Measurements from ENCODE around the gene CTSF. TPM values are rescaled to one million over a fixed set of nuclear protein-coding genes. Genes with fewer than 3 reads are reported as not detected.
"Not testable (repeated sequence)": the region's sequence is repeated elsewhere in the genome, so short reads cannot be mapped to it uniquely, and the experiment has no call there.

Gene CTSF
- total RNA-seq, 1 donor from 2014 or later = 15.2 TPM

DNA sequence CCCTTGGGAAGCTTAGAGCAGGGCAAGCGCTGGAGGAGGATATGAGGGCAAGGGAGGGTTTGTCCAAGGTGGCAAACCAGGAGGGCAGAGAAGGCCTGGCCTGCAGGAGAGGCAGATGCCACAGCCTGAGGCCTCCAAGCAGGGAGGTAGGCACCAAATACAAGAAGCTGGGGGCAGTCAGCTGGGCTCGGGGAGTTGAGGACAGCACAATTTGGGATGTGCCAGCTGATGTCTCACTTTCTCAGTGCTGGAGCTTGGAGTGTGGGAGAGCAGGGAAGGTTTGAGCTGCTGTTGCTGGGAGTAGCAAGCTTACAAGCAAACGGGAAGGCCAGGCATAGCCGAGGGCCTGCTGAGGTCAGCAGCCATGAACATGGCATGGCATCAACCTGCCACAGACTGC lies 26.5 kb downstream of the CTSF start:
- TF ChIP-seq, protein P1, sequence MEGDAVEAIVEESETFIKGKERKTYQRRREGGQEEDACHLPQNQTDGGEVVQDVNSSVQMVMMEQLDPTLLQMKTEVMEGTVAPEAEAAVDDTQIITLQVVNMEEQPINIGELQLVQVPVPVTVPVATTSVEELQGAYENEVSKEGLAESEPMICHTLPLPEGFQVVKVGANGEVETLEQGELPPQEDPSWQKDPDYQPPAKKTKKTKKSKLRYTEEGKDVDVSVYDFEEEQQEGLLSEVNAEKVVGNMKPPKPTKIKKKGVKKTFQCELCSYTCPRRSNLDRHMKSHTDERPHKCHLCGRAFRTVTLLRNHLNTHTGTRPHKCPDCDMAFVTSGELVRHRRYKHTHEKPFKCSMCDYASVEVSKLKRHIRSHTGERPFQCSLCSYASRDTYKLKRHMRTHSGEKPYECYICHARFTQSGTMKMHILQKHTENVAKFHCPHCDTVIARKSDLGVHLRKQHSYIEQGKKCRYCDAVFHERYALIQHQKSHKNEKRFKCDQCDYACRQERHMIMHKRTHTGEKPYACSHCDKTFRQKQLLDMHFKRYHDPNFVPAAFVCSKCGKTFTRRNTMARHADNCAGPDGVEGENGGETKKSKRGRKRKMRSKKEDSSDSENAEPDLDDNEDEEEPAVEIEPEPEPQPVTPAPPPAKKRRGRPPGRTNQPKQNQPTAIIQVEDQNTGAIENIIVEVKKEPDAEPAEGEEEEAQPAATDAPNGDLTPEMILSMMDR (conservative IDR thresholded peaks at IDR 0.05; ENCODE audit: low read depth, low read length) = no peak
- H3K4me3 ChIP-seq (ENCODE audit: low read depth, low read length) = no peak overlapping the region
- DNase-seq (ENCODE audit: low read depth) = no peak

DNA sequence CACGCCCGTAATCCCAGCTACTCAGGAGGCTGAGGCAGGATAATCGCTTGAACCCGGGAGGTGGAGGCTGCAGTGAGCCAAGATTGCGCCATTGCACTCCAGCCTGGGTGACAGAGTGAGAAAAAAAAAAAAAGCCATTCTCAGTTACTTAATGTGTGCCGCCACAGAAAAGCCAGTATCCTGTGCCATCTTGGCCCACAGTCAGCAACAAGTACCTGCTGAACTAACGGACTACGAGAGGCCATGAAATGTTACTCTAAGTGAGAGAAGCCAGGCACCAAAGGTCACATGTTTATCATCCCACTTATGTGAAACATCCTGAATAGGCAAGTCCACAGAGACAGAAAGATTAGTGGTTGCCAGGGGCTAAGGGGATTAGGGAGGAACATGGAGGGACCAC lies 27.8 kb downstream of the CTSF start:
- not testable (repeated sequence) for DNase-seq (ENCODE audit: low read depth); H3K4me3 ChIP-seq (ENCODE audit: low read depth, low read length)

DNA sequence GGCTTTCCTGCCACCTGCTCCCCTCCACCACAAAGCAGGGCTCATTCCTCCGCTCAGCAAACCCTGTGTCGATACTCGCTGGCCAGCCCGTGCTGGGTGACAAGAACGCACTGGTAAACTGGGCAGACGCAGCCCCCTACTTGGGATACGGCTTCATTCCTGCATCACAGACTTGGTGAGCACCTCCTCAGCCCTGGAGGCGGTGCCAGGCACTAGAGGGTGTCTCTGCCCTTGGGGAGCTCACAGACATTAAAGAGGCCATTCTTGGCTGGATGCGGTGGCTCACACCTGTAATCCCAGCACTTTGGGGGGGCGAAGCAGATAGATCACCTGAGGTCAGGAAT lies 28.6 kb downstream of the CTSF start:
- TF ChIP-seq, protein P1 (conservative IDR thresholded peaks at IDR 0.05; ENCODE audit: low read depth, low read length) = no peak
- no peak for DNase-seq (ENCODE audit: low read depth)
- no peak overlapping the region for H3K4me3 ChIP-seq (ENCODE audit: low read depth, low read length)

DNA sequence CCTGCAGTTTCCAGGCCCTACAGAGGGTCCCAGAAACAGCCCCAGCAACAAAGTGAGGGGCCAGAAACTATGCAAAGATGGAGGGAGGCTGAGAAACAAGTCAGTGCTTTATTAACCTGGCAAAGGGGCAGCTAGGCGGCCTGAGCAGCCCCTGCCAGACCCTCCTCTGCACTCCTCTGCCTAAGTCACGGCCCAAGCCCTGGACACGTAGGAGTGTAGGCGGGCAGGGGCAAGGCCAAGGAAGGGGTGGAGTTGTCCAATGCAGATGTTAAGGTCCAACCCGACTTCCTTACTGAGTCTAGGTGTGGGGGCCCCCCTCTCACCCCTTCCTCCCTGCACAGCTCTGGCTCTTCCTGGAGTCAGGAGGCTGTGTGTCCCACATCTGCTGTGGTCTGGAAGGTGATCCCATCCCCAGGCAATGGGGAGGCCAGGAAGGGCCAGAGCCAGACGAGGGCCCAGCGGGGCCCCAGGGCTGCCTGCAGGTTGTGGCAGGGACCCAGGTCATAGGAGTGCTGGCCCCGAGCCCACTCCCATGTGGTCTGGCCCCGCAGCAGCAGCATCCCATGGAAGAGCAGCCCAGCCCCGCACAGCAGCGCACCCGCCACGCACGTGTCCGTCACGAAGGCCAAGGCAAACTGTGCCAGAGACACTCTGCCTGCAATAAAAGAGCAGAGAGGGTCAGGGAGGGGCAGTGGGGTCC lies 29.1 kb downstream of the CTSF start:
- no peak for DNase-seq (ENCODE audit: low read depth)
- no peak overlapping the region for H3K4me3 ChIP-seq (ENCODE audit: low read depth, low read length)
- TF ChIP-seq, protein P1 (conservative IDR thresholded peaks at IDR 0.05; ENCODE audit: low read depth, low read length) = no peak

DNA sequence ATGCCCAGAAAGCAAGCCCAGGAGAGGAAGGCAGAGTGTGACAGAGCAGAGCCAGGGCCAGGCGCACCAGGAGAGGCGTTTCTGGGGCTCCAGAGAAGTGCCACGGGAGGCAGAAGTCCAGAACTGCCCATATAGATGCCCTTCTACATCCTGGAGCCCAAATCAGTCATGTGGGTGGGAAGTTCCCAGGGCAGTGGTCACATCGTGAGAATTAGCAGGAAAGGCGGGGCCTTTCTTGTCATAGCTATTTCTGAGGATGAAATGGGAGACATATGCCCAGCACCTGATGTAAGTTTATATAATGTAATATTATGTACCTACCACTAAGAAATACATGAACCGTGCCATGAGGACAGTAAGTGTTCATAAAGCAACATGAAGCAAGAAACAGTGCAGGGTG lies 35.6 kb downstream of the CTSF start:
- TF ChIP-seq, protein P1 (conservative IDR thresholded peaks at IDR 0.05; ENCODE audit: low read depth, low read length) = no peak
- no peak overlapping the region for H3K4me3 ChIP-seq (ENCODE audit: low read depth, low read length)
- DNase-seq (ENCODE audit: low read depth) = no peak

DNA sequence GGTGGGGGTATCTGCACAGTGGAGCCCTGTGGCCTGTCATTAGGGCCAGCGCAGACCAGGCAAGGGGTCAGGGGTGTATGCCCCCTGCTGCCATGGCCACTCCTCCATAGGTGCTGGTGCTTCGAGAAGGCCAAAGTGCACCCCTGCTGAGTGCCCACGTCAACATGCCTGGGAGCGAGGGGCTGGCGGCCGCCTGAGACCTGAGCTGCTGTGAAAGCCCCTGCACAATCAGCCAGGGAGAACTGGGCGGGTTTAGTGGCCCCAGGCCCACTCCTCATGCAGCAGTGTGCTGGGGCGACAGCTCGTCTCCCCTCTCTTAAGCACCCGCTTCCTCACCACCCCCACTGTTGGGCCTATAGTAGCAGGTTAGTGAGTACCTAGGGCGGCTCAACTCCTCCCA lies 36.6 kb downstream of the CTSF start:
- H3K4me3 ChIP-seq (ENCODE audit: low read depth, low read length) = no peak overlapping the region
- TF ChIP-seq, protein P1 (conservative IDR thresholded peaks at IDR 0.05; ENCODE audit: low read depth, low read length) = no peak
- no peak for DNase-seq (ENCODE audit: low read depth)

DNA sequence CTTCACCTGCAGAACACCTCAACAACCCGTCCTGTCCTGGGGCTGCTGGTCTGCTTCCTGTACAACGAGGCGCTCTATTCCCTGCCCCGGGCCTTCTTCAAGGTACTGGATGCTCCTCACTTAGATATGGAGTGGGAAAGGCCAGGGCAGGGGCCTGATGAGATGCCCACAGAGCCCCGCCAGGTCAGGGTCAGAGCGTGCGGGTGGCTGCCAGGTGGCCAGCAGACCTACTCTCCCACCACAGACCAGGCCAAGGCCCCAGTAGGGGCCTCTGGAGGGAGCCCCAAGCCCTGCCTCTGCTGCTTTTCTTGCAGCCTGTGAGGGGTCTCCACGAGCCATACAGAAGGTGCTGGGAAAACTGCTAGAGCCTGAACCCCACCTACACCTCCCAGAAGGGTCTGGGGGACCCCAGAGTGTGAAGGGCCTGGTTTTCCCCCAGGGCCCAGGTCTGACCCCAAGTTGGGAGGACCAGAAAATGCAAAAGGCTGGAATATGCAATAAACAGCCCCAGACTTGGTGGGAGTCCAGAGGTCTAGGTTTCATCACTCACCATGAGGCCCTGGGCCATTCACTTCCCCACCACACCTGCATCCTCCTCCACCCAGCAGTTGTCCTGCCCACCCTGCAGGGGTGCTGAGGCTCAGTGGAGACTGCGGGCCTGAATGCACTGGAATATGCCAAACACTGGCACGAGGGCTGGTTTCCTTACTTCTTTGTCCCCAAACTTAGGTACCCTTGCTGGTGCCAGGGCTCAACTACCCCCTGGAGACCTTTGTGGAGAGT lies 37.3 kb downstream of the CTSF start:
- DNase-seq (ENCODE audit: low read depth) = no peak
- TF ChIP-seq, protein P1 (conservative IDR thresholded peaks at IDR 0.05; ENCODE audit: low read depth, low read length) = no peak

More for the DNA sequence above, 37.3 kb downstream of the CTSF start:
- H3K4me3 ChIP-seq (ENCODE audit: low read depth, low read length) = no peak overlapping the region
